GM18873 (cell line): Measurements from ENCODE around the gene LMF1.
"Not testable (repeated sequence)": the region's sequence is repeated elsewhere in the genome, so short reads cannot be mapped to it uniquely, and the experiment has no call there.

ENCODE experiments used
- ATAC-seq: cut with Tn5 transposase; IDR thresholded peaks from one replicate; pipeline ENCODE4 v1.9.1; 2021; ENCODE audit warnings: mild to moderate bottlenecking, moderate library complexity, moderate number of reproducible peaks; ENCODE audit not compliant: unreplicated experiment, low FRiP score

LMF1 gene

DNA sequence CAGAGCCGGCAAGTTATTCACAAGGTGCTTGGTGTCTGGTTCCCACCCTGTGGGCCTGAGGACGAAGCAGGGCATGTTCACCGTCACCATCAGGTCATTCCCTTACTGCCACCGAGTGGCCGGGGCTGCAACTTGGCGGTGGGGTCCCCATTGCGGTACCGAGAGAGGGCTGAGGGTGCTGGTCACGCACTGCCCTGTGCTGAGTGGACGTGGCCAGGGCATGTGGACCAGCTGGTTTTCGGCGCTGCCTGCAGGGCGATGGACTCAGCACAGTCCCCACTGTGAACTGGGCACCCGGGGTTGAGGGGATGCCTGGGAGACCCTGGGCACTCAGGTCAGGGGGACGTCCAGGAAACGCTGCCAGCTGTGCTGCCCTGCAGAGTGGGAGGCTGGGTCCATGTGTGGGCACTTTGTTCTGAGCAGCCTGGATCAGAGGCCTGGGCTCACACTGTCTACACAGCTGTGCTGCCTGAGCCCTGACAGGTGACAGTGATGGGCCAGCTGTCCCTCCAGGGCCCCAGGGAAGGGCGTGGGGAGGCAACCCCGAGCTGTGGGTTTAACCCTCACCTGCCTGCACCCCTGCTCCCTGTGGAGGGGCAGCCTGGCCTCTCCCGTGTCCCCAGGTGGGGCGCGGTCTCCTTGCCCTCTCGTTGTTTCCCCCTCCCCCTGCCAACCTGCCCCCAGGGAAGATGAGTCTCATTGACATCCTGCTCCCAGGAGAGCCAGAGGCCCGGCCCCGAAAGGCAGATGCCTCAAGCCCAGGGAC, 131.0 kb downstream of the LMF1 start:
- ATAC-seq, result no peak

GRCh38 chr16:838741-839140, 132.0 kb downstream of the LMF1 start:
- no peak for ATAC-seq

- not testable (repeated sequence) for ATAC-seq
Observed at GRCh38 chr16:836822-837221, 134.0 kb downstream of the LMF1 start.

DNA sequence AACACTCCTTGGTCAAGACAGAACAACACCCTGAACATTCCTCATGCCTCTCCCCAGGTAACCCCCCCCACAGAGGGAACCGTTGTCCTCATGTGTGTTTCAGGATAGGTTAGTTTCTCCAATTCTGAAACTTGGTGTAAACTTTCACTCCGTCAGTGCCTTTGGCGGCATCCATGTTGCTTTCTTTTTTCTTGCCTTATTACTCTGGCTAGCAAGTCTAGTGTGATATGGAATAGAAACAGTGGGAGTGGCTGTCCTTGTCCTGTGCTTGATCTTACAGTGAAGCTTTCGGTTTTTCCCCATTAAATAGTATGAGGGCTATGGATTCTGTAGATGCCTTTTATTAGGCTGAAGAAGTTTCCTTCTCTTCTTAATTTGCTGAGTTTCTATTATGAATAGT, 134.6 kb downstream of the LMF1 start:
- no peak for ATAC-seq

DNA sequence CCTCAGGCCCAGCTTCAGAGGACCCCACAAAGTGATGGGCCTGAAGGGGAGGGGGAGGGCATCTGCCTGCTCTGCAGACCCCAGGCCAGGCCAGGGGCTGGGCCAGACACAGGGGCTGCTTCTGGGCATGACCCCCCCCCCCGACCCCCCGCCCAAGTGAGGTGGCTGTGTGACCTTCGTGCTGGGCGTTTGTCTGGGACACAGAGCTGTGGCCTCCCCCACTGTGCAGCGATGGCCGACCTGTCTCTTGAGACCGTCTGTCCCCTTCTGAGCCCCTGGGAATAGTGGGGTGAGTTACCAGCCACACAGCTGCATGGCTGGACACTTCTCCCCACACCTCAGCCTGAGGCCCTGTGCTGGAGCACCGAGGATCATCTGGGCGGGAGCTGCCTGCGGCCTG, 135.4 kb downstream of the LMF1 start:
- ATAC-seq, result no peak

- ATAC-seq, result no peak
Observed at GRCh38 chr16:833411-833810, 137.4 kb downstream of the LMF1 start.

DNA sequence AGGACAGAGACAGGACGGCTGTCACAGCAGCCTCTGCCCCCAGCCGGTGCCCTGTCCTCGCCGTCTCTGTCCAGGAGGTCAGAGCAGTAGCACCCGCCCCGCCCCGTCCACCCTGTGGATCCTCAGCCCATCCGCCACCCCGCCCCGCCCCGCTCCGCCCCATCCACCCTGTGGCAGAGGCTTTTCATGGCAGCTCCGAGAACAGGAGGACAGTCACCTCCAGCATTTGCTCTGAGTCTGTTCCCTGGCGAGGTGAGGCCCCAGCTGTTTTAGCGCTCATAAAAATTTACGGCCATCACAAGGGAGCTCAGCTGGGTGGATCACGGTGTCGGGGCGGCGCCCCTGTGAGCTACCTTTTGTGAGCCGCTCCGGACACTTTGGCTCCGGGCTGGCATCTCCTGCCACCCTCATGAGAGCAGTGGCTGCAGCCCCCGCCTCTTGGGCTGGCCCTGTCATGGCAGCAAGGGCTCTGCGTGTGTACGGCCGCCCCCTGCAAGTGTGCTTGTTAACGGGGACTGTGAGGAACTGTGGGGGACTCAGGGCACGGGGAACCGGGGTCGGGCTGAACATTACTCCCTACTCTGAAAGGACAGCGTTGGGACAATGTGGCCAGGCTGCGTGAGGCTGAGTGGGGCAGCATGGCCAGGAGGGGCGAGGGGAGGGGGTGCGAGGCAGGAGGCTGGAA, 138.0 kb downstream of the LMF1 start:
- no peak for ATAC-seq

GRCh38 chr16:831571-832413, 139.0 kb downstream of the LMF1 start:
- no peak for ATAC-seq

- ATAC-seq, result no peak
Observed at GRCh38 chr16:830871-831570, 139.8 kb downstream of the LMF1 start.

- no peak for ATAC-seq
Observed at GRCh38 chr16:830107-830870, 140.5 kb downstream of the LMF1 start.

DNA sequence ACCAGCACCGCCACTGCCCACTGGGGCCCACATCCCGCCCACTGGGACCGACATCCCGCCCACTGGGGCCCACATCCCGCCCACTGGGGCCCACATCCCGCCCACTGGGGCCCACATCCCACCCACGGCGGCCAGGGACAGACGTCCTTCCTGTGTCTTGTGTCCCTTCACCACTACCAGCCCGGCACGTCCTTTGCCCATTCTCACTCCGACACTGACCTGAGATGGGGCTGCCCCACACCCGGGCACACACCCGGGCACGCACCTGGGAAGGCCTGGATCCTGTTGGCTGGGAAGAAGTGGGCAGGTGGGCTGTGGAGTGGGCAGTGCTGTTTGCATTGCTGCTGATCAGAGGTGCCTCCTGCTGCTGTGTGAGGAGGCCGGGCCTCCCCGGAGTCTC, 141.9 kb downstream of the LMF1 start:
- no peak for ATAC-seq

- ATAC-seq, result no peak
Observed at GRCh38 chr16:827513-827912, 143.3 kb downstream of the LMF1 start.

DNA sequence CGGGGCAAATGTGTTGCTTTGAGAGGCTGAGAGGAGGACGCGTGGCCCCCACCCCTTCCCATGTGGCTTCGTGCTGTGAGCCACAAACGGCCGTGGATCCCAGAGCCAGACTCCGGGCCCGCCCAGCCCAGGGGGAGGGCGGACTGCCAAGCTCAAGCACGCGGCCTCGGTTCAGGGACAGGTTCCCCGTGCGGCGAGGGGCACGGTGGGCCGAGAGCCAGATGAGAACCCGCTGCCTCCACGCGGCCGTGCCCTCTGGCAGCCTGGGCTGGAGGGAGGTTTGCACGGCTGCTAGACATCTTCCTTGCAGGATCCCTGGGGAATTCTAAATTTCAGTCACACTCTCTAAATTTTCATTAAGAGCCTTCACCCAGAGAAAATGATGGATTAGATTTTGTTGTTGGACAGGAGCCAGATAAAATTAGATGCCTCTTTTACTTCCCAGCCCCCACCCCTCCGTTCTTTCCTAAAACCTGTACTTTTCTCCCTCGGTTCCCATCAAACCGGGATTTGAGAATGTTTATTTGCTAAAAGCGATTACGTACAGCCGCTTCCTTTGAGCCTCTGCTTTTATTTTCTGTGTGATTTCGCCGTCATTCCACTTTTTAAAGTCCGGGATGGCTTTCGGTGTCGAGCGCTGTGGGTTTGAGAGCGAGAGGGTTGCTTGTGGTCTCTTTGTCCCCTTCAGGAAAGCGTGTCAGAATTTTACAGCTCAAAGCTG, 145.3 kb downstream of the LMF1 start:
- ATAC-seq, result no peak

GRCh38 chr16:824601-825000, 146.2 kb downstream of the LMF1 start:
- no peak for ATAC-seq

GRCh38 chr16:824194-824593, 146.6 kb downstream of the LMF1 start:
- no peak for ATAC-seq

DNA sequence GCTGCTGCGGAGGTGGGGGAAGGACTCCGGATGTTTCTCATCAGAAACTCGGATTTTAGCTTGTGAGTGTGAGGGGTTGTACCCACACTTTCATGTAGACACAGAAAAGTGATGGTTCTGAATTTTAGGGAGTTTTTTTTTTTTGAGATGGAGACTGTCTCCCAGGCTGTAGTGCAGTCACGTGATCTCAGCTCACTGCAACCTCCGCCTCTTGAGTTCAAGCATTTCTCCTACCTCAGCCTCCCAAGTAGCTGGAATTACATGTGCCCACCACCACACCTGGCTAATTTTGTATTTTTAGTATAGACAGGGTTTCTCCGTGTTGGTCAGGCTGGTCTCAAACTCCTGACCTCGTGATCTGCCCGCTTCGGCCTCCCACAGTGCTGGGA, 147.9 kb downstream of the LMF1 start:
- ATAC-seq, result no peak

DNA sequence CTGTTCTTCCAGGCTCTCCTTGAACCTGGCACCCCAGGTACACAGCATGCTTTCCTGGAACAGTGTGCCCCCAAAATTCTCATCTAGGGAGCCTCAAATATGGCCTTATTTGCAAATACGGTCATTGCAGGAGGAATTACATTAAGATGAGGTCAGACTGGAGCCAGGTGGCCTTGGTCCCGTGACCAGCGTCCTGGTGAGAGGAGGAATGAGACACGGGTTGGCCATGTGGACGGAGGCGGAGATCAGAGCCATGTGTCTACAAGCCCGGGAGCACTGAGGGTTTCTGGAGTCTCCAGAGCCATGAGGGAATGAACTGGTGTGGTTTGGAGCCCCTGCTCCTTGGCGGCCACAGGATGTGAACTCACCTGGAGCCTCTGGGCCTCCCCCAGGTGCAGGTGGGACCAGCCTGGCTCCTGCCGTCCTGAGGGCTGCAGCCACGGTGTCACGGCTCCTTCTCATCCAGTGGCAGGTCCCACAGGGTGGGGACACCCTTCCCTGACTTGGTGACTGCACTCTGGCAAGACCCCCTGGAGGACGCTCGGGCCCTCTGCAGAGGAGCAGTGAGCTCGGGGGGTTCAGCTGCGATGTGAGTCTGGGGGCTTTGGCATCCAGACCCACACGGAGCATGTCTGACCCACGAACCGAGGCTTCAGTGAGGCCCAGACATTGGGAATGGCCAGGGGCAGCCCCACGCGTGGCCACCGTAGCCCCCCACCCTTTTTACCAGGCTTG, 148.4 kb downstream of the LMF1 start:
- no peak for ATAC-seq

GRCh38 chr16:821751-822150, 149.0 kb downstream of the LMF1 start:
- ATAC-seq, result no peak

- ATAC-seq, result no peak
Observed at GRCh38 chr16:820748-821147, 150.0 kb downstream of the LMF1 start.
